Measurements from ENCODE around the gene SPINT1.

DNA sequence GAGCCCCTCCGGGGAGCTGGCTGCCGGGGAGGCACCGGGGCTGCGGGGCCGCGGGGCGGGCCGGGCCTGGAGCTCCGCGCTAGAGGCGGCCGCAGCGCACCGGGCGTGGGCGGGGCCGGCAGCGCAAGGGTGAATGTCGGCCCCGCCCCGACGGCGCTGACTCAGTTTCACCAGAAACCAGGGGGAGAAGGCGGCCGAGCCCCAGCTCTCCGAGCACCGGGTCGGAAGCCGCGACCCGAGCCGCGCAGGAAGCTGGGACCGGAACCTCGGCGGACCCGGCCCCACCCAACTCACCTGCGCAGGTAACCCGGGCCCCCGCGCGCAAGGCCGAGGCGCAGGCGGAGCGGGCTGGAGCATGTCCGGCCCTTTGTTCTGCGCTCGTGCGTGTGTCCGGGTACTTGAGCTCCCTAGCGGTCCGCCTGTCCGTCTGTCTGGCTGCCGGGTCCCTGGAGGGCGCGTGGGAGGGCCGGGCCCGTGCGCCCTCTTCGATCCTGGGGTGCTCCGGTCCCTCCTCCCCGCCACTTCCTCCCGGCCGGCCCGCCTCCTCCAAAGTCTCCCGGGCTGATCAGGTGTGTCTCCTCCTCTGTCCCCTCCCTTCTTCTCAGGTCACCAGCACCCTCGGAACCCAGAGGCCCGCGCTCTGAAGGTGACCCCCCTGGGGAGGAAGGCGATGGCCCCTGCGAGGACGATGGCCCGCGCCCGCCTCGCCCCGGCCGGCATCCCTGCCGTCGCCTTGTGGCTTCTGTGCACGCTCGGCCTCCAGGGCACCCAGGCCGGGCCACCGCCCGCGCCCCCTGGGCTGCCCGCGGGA, at the start of gene SPINT1:
- TF ChIP-seq, protein P1, sequence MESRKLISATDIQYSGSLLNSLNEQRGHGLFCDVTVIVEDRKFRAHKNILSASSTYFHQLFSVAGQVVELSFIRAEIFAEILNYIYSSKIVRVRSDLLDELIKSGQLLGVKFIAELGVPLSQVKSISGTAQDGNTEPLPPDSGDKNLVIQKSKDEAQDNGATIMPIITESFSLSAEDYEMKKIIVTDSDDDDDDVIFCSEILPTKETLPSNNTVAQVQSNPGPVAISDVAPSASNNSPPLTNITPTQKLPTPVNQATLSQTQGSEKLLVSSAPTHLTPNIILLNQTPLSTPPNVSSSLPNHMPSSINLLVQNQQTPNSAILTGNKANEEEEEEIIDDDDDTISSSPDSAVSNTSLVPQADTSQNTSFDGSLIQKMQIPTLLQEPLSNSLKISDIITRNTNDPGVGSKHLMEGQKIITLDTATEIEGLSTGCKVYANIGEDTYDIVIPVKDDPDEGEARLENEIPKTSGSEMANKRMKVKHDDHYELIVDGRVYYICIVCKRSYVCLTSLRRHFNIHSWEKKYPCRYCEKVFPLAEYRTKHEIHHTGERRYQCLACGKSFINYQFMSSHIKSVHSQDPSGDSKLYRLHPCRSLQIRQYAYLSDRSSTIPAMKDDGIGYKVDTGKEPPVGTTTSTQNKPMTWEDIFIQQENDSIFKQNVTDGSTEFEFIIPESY (IDR thresholded peaks at IDR 0.05), result no peak
- TF ChIP-seq REST (IDR thresholded peaks at IDR 0.05), result no peak
- TF ChIP-seq, protein P2, sequence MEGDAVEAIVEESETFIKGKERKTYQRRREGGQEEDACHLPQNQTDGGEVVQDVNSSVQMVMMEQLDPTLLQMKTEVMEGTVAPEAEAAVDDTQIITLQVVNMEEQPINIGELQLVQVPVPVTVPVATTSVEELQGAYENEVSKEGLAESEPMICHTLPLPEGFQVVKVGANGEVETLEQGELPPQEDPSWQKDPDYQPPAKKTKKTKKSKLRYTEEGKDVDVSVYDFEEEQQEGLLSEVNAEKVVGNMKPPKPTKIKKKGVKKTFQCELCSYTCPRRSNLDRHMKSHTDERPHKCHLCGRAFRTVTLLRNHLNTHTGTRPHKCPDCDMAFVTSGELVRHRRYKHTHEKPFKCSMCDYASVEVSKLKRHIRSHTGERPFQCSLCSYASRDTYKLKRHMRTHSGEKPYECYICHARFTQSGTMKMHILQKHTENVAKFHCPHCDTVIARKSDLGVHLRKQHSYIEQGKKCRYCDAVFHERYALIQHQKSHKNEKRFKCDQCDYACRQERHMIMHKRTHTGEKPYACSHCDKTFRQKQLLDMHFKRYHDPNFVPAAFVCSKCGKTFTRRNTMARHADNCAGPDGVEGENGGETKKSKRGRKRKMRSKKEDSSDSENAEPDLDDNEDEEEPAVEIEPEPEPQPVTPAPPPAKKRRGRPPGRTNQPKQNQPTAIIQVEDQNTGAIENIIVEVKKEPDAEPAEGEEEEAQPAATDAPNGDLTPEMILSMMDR (IDR thresholded peaks at IDR 0.05; ENCODE audit: low read depth, low read length, missing input control), result no peak
- no peak for TF ChIP-seq JUND (IDR thresholded peaks at IDR 0.05)
- TF ChIP-seq, protein P3, sequence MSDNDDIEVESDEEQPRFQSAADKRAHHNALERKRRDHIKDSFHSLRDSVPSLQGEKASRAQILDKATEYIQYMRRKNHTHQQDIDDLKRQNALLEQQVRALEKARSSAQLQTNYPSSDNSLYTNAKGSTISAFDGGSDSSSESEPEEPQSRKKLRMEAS (IDR thresholded peaks at IDR 0.05), result no peak

Measured in liver (tissue), 3 donors.